Measurements from ENCODE around the gene MTERF1.
A peak's percentile ranks its signal among the peaks of the same experiment; 100 is the strongest.
"Not testable (repeated sequence)": the region's sequence is repeated elsewhere in the genome, so short reads cannot be mapped to it uniquely, and the experiment has no call there.

The MTERF1 gene

DNA sequence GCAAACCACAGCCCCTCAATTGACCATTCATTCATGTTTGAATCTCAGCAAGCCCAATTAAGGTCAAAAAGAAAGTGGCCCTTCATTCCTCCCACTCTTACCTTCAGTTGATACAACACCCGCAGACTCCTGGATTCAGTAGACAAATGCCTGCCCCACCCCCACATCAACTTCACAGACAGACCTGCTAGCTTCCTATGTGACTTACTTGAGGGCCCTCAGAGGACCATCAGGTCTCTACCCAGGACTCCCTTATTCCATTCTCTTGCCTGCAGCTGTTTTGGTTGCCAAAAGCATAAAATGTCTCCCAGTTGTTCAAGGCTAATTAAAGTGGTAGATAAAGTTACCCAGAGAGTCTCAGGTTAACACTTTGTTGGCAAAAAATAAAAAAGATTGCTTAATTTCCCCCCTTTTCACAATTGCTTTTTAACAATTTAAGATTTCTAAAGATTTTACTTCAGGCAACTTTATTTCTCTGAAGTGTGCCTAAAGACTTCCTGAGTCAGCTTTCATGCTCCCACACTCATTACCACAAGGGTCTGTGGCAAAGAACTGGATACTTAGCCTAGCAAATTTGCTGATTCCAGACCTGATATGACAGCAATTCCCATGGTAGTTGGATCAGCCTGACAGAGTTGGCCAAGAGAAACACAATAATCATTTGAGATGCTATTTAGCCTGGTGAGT is 3.3 kb upstream of the MTERF1 start:
- DNase-seq (ENCODE audit: low read depth, low spot score) = no peak

DNA sequence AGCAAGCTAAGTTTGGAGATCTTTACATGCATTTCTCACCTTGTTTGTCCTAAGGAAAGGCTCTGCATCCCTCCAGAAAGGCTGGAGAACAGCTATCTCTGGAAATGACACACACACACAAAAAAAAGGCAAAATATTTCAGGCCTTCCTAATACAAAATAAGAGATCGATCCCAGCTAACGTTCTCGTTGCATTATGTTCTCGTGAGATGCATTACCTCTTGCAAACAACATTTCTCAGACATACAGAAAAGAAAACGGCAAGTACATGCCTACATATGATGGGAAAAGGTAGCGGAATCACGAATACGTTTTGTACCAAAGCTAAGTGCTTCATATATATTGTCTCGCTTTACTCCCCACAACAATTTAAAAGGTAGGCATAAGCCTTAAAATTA is 488 bp downstream of the MTERF1 start:
- DNase-seq (ENCODE audit: low read depth, low spot score) = no peak

DNA sequence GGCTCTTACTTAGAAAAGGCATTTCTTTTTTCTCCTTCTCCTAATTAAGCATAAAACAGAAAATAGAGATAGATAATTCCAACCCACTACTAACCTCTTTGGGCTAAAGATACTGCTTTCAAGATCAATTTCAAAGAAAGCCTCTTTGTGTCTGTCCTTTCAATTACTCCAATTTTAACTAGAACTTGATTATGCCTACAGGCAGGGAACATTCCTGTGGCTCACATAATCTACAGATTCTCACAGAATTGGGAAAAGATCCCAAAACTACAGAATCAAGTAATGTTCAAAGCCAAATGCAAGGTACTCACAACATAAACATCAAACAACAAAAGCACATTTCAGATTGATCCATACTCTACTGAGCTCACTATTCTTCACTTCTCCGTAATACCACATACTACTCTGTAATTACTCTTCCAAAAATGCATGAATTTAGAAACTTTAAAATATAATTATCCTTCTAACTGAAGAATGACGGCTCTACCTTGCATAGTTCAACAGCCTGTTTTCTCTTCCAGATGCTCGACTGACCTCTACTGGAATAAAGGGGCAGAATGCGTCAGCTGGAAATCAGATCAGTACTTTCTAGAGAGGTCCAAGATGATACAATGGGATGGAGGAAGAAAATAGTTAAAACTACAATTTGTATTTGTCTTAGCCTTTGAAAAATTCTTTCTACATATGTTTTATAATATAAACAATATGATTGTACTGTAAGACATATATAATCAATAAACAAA is 3.9 kb downstream of the MTERF1 start:
- DNase-seq (ENCODE audit: low read depth, low spot score) = no peak

DNA sequence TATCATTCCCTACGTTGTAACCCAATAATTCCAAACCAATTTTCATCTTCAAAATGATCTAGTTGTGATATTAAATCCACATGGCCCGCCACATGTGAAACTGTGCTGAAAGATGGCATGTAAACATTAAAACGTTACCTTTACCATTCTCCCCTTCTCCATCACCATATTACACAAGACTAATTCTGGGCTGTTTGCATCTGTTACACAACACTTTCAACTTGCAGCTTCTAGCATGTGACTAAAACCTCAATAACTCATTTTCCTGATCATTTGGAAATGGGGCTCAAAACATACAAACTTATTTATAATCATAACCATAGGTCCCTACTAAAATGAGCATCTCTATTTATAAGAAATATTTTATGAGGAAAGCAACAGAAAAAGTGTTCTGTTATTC is 4.7 kb downstream of the MTERF1 start:
- DNase-seq (ENCODE audit: low read depth, low spot score) = no peak

DNA sequence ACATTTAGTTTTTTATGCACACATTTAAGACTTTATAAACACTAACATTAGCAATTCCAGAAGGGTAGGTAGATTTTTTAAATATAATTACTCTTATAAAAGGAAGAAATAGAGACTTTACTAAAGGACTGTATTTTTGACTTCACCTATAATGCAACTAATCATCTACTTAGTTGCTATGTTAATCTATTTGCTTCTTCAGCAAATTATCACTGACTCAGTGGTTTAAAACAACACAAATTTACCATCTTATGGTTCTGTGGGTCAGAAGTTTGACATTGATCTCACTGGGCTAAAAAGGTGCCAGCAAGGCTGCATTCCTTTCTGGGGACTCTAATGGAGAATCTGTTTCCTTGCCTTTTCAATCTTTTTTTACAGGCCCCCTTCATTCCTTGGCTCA is 7.6 kb downstream of the MTERF1 start:
- DNase-seq (ENCODE audit: low read depth, low spot score) = no peak

DNA sequence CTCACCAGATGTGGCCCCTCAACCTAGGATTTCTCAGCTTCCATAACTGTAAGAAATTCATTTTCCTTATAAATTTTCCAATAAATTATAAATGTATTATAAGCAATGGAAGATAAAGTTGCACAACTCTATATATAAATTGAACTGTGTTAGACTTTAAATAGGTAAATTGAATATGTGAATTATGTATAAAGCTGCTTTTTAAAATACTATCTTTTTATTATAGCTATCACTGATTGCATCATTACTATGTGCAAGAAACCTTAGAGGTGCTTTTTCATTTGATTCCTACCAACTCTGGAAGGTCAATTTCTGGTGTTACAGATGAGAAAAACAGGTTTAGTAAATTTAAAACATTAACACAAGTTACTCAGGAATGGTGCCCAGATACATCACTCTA is 8.4 kb downstream of the MTERF1 start:
- DNase-seq (ENCODE audit: low read depth, low spot score) = no peak

DNA sequence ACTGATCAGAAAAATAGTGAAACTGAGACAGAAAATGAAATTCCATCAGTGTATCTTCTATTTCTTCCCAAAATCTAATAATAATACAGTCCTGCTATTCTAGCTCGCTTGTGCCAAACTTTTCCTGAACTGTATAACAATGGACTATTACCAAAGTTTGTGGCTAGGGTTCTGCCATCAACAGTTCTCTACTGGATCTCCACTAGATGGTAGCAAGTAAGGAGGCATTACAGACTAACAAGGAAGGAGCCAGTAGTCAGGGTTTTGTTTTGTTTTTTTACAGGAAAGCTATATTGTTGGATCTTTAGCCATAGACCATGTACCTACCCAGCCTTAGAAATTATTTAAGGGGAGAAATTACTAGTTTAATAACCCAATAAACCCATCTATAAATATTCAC is 10.8 kb downstream of the MTERF1 start:
- DNase-seq (ENCODE audit: low read depth, low spot score) = no peak

DNA sequence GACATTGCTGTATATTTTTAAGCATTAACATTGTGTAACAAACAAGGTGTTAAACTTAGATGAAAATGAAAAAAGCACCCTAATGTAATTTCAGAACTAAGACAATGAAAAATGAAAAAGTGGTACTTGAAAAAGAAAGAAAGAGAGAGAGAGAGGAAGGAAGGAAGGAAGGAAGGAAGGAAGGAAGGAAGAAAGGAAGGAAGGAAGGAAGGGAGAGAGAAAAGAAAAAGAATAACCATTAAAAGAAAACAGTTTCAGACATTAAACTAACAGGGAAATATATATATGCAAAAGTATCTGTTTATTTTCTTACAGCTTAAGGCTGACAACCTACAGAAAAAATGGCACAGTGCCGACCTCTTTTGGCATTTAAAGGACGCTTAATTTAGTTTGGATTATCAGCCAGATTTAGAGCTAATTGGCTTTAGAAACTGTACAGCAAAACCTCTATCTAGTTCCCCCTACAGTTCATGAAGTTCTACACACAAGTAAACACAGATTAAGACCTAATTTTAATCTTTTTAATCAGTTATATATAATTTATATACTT is 13.8 kb downstream of the MTERF1 start:
- DNase-seq (ENCODE audit: low read depth, low spot score) = no peak

DNA sequence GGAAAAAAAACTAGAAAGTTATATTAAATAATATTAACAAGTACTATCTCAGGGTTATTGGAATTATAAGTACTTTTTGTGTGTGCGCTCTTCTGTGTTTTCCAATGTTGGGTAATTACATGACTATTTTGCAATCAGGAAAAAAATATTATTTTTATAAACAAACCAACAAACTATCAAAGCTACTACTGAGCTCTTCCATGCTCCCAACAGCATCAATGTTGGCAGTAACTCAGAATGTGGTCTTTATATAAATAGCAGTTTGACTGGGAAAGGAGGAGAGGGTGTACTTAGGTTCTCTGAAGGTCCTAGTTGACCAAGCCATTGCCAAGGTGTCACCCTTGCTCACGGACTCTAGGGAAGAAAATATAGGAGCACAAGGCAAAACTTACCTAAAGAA is 15.0 kb downstream of the MTERF1 start:
- no peak for DNase-seq (ENCODE audit: low read depth, low spot score)

DNA sequence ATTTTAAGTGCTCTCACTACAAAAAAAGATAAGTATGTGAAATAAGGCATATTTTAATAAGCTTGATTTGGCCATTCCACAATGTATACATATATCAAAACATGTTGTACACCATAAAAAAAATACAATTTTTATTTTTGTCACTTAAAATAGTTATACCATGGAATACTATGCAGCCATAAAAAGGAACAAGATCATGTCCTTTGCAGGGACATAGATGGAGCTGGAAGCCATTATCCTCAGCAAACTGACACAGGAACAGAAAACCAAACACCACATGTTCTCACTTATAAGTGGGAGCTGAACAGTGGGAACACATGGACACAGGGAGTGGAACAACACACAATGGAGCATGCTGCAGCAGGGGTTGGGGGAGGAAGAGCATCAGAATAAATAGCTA is 15.9 kb downstream of the MTERF1 start:
- DNase-seq (ENCODE audit: low read depth, low spot score) = not testable (repeated sequence)

DNA sequence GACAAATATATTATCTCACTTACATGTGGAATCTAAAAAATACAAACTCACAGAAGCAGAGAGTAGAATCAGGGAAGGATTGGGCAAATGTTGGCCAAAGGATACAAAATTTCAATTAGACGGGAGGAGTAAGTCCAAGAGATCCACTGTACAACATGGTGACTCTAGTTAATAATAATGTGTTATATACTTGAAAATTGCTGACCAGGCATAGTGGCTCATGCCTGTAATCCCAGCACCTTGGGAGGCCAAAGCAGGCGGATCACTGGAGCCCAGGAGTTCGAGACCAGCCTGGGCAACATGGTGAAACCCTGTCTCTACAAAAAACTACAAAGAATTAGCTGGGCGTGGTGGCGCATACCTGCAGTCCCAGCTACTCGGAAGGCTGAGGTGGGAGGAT is 16.4 kb downstream of the MTERF1 start:
- no peak for DNase-seq (ENCODE audit: low read depth, low spot score)

DNA sequence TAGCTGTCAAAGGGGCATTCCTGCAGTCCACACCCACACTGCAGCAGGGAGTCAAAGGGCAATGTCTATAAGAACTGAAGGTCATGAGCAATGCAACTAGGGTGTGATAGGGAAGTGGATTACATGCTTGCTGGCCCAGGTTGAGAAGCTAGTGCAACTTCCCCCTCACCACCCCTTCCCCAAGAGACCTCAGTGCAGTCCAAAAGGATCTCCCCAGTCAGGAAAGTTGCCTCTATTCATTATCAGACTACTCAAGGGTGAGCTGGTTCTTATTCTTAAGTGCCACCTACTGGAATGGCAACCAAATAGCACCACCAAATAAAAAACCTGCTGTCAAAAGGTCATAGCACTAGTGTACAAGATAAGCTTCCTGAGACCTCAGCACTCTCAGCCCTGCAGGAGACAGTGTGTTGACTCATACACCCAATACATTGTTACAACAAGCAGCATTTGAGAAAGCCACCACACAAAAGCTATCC is 28.2 kb downstream of the MTERF1 start:
- peak; percentile 36 for DNase-seq (ENCODE audit: low read depth, low spot score)

DNA sequence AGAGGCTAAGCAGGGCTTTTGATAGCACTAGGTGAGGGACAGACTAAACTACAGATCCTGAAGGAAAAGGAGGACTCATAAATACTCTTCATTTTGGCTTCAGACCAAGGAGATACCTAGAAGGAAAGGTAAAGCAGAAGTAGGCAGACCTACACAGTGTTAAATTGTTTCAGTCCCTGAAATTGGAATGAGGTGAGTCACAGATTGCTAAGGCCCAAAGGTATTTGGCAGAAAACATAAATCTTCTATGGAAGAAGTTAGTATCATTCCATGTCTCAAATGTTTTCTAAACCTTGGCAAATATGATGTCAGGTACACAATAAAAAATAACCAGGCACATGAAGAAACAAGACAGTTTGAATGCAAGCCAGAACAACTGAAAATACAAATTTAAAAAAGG is 30.0 kb downstream of the MTERF1 start:
- no peak for DNase-seq (ENCODE audit: low read depth, low spot score)

DNA sequence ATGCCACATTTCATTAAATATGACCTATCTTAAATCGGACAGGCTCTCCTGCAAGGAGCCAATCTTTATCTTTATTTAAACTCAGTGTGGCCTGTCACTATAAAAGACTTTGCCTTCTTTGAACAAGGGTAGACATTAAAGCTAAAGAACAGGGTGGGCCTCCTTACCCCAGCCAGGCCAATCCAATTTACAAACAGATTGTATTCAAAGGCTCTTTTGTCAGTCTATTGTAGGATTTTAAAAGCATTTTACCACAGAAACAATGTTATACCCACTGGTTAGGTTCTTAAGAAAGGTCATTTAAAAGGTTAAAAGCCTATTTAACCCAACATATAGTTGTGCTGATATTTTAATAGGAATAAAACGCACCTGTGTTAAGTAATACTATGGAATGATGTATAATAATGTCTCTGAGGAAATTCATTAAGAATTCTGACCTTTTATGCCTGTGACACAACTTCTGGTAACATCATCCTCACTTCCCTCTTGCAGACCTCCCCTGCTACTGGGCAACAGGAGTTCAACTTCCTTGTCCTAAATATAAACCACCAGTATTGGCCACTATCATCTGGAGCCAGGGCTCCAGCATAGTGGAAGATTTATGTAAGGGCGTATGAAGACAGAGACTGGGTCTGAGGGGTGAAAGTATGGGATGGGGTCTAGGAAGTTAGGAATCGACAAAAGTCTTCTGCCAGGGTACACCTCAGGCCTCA is 32.5 kb downstream of the MTERF1 start:
- DNase-seq (ENCODE audit: low read depth, low spot score) = no peak

DNA sequence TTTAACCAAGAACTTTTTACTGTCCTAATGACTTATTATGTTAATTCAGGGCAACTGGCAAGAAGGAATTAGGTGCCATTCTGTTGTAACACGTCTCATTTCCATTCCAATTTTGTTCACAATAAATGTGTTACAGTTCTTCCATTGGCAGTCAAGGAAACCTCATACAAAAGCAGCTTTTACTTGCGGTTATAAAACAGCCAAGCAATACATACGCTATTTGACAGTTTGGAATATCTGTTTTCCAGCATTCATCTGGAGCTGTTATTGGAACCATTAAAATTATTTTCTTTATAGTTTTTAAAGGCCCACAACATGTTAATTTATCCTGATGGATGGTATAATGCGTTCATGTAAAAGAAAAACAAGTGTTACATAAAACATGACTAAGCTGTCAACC is 33.3 kb downstream of the MTERF1 start:
- DNase-seq (ENCODE audit: low read depth, low spot score) = no peak

DNA sequence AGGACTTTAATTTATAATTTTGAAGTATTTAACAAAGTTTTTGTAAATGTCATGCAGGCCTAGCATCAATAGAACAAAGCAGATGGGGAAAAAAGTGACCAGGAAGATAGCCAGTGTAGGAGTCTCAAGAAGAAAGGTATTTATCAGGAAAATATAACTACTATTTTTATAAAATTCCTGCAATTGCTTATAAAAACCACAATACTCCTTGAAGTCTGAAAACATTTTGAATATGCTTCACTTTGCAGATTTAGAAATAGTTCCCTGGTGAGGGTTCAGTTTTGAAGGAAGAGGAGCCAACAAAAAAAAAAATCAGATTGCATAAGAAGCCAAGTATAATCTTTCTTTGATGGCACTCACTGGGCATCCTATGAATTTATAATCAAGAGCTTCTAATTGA is 34.1 kb downstream of the MTERF1 start:
- DNase-seq (ENCODE audit: low read depth, low spot score) = no peak

DNA sequence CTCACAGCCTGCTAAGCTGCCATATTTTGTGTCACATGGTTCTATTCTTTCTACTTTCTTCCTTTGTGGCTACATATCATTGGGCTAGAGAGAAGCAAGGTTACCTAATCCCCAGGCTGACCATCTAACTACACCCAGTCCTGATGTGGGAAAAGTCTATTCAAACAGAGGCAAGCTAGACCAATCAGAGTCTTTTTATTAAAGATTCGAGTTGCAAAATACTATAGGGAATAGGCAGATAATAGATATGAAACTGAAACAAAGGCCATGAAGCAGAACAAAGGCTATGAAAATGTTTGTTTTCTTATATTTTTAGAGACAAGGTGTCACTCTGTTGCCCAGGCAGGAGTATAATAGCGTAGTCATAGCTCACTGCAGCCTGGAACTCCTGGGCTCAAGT is 36.7 kb downstream of the MTERF1 start:
- no peak for DNase-seq (ENCODE audit: low read depth, low spot score)

DNA sequence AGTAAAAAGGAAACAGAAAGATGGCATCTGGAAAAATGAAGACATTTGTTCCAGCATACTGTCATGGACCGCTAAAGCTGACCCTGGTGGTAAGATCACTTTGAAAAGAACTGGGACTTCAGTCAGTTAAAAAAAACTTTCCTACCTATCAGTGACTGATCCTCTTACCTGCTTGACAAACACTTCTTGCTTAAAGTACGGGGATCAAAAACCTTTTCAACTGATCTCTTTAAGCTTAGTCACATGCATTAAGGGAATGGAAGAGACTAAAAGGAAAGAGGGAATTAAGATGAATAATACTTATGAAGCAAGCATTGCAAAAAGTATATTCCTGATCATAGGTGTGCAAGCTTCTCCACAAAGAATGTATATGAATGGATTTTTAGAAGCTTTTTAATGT is 42.1 kb downstream of the MTERF1 start:
- DNase-seq (ENCODE audit: low read depth, low spot score) = no peak

DNA sequence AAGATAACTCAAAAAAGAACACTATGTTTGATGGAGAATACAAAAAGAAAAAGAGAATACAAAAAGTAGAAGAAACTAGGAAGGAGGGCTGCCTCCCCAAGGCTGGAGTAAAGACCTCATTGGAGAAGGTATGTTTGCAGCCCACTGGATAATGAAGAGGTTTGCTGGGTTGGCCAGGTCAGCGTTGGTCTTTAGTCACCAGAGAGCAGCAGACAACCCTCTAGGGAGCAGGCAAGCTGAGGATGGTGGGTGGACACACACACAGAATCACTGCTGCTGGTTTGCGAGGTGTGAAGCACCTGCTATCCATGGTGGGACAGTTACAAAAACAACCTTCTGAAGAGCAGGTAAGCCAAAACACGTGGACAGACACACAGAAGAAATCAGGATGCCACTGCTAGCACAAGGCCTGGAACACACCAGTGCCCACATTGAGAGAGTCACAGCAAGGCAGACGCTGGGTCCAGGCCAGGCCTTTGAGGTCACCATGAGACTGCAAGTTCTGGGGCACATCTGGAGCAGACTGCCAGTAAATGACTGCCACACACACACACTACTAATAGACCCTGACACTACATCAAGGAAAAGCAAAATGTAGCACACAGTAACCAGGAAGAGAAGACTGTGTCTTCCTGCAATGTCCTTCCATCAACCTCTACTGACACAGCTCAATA is 43.0 kb downstream of the MTERF1 start:
- DNase-seq (ENCODE audit: low read depth, low spot score) = no peak

DNA sequence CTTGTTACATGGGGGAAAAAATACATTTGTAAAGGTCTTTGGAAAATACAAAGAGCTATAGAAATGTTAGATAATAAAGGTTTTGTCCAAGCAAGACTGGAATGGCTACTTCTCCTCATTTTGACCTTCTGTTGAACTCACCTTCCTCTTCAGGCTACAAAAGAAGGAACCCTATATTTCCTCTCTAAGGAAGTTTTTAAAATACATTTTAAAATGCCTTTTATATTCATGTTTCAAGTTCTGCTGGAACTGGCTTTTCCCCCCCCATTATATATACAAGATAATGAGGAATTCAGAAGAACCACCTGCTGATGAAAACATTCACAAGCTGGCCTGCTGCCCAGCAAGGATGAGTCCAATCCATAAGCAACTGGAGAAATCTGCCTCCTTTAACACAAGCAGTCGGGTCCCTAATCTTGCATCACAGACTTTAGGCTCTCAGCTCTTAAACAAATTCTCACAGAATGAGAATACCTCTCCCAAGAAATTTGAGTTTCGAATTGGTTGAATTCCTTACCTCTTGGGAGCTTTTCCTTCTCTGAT is 44.6 kb downstream of the MTERF1 start:
- DNase-seq (ENCODE audit: low read depth, low spot score) = no peak

DNA sequence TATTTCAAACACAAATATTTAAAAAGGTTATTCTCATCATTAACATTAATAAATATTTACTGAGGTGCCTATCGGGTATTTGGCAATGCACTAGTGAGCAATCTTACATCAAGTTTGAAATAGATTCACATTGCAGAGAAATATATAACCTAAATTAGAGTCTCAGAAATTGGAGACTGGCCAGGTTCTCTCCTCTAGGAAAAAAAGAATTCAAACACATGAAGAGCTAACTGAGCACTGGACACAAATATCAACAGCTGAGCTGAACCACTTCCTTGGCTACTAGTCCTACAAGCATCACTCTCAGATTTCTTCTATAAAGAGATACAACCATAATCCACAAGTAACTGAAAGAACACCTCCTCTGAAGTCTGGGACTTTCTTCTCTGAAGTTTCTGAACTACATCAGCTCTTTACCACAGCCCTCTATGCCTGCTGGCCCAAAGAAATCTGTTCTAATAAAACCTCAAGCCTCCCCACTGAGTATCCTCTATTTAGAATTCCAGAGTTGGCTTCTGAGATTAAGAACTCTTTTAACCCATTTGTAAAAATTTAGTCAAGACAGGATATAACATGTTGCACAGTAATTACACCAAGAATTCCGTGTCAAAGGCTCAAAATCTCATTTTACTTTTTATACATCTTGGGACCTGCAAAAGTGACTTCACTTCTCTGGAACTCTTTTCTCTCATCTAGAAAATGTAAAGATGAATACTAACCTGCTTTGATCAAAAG is 45.2 kb downstream of the MTERF1 start:
- no peak for DNase-seq (ENCODE audit: low read depth, low spot score)
